ENCODE data around the gene EIF4B. TPM values are rescaled to one million over a fixed set of nuclear protein-coding genes. Genes with fewer than 3 reads are reported as not detected.

Gene EIF4B
- total RNA-seq, 2 donors from 2014 or later, result 279 to 338 TPM

GRCh38 chr12:53065975-53066931 is 60.0 kb downstream of the EIF4B start:
- peak overlapping the region; percentile 2 for H3K4me3 ChIP-seq
- H3K4me1 ChIP-seq (ENCODE audit: control insufficient read depth in 1 of 2, low read depth in 2 of 2), result peaks cover 31 to 89% of the 10 kb centered on the region in 2 donors
- TF ChIP-seq CTCF (IDR thresholded peaks at IDR 0.05), result peak; percentile 96
- H3K36me3 ChIP-seq, result peaks cover 36% of the 10 kb centered on the region
- H3K27me3 ChIP-seq (replicated peaks; ENCODE audit: insufficient read depth), result no peaks in the 10 kb centered on the region
- H3K27ac ChIP-seq, result peak overlapping the region; percentile 78 to 83
- no peak for ATAC-seq (ENCODE audit: insufficient number of reproducible peaks, low FRiP score, low read depth)
- DNase-seq (ENCODE audit: low spot score), result no peak
- no peaks in the 10 kb centered on the region for H3K9me3 ChIP-seq

GRCh38 chr12:53067074-53067992 is 61.1 kb downstream of the EIF4B start:
- H3K4me1 ChIP-seq (ENCODE audit: control insufficient read depth in 1 of 2, low read depth in 2 of 2), result peaks cover 42 to 89% of the 10 kb centered on the region in 2 donors
- H3K9me3 ChIP-seq, result no peaks in the 10 kb centered on the region
- H3K27ac ChIP-seq, result peak overlapping the region in 1 of 2 donors; percentile 78
- TF ChIP-seq CTCF (IDR thresholded peaks at IDR 0.05), result no peak
- ATAC-seq (ENCODE audit: insufficient number of reproducible peaks, low FRiP score, low read depth) (no peak), DNase-seq (ENCODE audit: low spot score) (no peak)
- H3K4me3 ChIP-seq, result no peak overlapping the region
- H3K36me3 ChIP-seq, result peaks cover 28% of the 10 kb centered on the region
- no peaks in the 10 kb centered on the region for H3K27me3 ChIP-seq (replicated peaks; ENCODE audit: insufficient read depth)

GRCh38 chr12:53067993-53068770 is 61.9 kb downstream of the EIF4B start:
- Histone ChIP-seq H3K4me1 (ENCODE audit: control insufficient read depth in 1 of 2, low read depth in 2 of 2) (peaks cover 42 to 88% of the 10 kb centered on the region in 2 donors), H3K27me3 (replicated peaks; ENCODE audit: insufficient read depth) (no peaks in the 10 kb centered on the region), H3K9me3 (no peaks in the 10 kb centered on the region), H3K27ac (peak overlapping the region; percentile 78 to 83), H3K36me3 (peaks cover 20% of the 10 kb centered on the region), H3K4me3 (no peak overlapping the region)
- DNase-seq (ENCODE audit: low spot score) (no peak), ATAC-seq (ENCODE audit: insufficient number of reproducible peaks, low FRiP score, low read depth) (no peak)
- no peak for TF ChIP-seq CTCF (IDR thresholded peaks at IDR 0.05)

- no peak for ATAC-seq (ENCODE audit: insufficient number of reproducible peaks, low FRiP score, low read depth)
- H3K27ac ChIP-seq, result peak overlapping the region; percentile 78 to 83
- H3K27me3 ChIP-seq (replicated peaks; ENCODE audit: insufficient read depth), result no peaks in the 10 kb centered on the region
- DNase-seq (ENCODE audit: low spot score), result no peak
- H3K36me3 ChIP-seq, result peaks cover 14% of the 10 kb centered on the region
- peaks cover 39 to 88% of the 10 kb centered on the region in 2 donors for H3K4me1 ChIP-seq (ENCODE audit: control insufficient read depth in 1 of 2, low read depth in 2 of 2)
- TF ChIP-seq CTCF (IDR thresholded peaks at IDR 0.05), result no peak
- no peaks in the 10 kb centered on the region for H3K9me3 ChIP-seq
- H3K4me3 ChIP-seq, result no peak overlapping the region
Measured at GRCh38 chr12:53068811-53069585, 62.7 kb downstream of the EIF4B start.
